HG03025 (cell line): ENCODE measurements around the gene OR10AD1.
A peak's percentile ranks its signal among the peaks of the same experiment; 100 is the strongest.
"Not testable (repeated sequence)": the region's sequence is repeated elsewhere in the genome, so short reads cannot be mapped to it uniquely, and the experiment has no call there.

Experiments used
- ATAC-seq: cut with Tn5 transposase; IDR thresholded peaks from one replicate; pipeline ENCODE4 v1.9.1; 2021; ENCODE audit warnings: mild to moderate bottlenecking, moderate library complexity; ENCODE audit not compliant: unreplicated experiment, low FRiP score

Gene OR10AD1

DNA sequence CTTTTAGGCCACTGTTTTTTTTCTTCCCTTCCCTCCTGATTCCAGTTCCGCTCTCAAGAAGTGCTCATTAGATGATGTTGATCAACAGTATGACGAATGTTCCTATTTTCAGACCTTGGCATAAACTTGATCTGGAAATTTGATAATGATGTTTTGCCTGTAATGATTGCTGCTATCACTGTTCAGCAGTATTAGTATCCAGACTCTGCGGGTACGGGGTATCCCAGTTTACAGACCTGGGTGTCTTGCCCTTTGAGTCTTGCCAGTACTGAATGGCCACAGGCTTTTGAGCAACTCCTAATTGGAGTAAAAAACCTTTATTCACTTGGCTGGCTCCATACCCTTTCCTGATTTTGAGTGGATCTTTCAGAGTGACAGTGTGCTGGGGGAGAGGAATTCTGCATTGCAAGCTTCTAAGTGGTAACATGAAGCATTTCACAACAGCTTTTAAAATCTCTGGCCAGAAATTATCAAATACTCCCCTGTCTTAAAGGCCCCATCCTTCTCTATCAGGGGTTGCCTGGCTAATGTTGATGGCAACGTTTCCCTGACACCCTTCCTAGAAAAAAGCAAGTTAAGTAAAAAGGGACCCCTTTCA, 39.8 kb downstream of the OR10AD1 start:
- no peak for ATAC-seq

- ATAC-seq, result no peak
These were observed 42.3 kb downstream of the OR10AD1 start for GRCh38 chr12:48160807-48161206.

GRCh38 chr12:48160046-48160445, 43.0 kb downstream of the OR10AD1 start:
- no peak for ATAC-seq

DNA sequence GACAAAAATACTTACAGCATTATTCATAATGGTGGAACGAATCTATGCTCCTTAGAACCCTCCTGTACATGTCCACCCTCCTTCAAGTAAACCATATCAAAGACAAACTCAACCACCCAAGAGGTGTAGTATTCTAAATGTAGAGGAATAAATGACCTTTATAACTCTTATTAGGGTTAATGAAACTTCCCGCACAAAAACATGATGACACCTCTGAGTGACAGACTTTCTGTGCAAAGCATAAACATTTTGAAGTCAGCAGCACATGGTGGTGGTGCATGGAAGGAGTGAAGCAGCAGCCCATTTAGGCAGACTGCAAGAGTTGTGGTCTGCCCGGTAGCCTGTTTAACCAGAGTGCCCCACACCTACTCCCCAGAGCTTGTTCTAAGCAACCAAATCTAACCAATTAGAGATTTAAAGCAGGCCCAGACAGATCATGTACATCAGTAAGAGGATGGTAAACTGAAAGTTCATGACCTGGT, 45.2 kb downstream of the OR10AD1 start:
- peak; percentile 6 for ATAC-seq

DNA sequence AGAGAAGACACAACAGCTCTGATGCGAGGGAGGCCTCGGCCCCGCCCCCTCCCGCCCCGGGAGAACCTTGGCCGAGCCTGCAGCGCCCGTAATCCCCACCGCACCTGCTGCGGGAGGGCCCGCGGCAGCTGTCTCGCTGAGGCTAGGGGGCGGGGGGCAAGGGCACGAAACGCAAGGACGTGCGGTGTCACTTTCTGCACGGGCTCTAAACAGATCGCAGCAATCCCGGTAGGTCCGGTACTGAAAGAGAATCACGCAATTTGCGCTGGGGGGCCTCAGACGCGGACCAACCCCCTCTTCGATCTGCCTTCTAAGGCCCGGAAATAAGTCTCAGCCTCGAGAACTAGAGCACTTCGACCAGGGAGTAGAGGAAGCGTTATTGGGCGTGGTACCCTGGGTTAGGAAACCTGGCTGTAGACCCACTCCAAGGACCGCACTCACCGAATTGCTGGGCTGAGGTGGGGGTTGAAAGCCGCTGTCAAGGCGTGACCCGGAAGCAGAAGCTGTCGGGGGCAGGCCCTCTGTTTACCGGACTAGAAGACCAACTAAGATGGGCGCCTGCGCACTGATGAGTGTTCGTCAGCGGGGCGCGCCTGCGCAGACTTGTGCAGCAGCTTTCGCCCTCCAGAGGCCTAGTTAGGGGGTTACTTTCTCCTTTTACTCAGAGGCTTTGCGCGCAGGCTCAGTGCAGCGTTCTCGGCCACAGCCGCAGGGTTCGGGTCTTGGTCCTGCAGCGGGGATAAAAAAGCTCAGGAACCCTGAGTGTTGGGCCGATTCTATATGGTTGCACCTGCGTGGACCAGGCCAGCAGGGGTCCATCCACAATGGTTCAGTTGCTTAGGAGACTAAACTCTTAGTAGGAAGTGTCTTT, 45.8 kb downstream of the OR10AD1 start, which contains the start of gene ASB8:
Gene ASB8, minus strand, starts transcription at position 498 of the 871 bp plus-strand sequence. CDS start 4,019 bp downstream, outside the sequence.
- peak; percentile 84 for ATAC-seq

DNA sequence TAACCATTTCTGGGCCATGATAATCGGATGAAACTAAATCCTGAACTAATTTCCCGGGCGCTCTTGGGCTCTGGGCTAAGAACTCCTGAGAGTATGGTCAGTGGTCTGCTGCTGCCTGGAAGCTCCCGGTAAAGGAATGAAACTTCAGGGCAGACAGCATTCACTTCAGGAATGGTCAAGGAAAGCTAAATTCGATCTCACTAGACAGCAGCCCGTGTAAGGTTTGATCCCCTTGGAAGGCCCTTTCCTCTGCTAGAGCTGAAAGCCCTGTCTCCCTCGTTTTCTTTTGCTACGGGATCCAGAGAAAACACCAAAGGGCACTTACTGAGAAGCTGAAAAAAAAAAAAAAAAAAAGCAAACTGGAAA, 46.5 kb downstream of the OR10AD1 start:
- ATAC-seq, result no peak

DNA sequence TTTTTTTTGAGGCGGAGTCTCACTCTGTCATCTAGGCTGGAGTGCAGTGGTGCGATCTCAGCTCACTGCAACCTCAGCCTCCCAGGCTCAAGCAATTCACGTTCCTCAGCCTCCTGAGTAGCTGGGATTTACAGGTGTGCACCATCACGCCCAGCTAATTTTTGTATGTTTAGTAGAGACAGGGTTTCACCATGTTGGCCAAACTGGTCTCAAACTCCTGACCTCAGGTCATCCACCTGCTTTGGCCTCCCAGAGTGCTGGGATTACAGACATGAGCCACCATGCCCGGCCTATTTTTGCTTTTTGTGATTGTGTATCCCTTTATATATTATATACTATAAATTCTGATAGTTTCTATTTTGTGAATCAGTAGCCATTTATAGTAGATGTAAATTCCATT, 47.3 kb downstream of the OR10AD1 start:
- not testable (repeated sequence) for ATAC-seq
